Cardiac muscle cell (in vitro differentiated cells and primary cell): ENCODE data around the gene TM4SF20. TPM values are rescaled to one million over a fixed set of nuclear protein-coding genes. Genes with fewer than 3 reads are reported as not detected.

ENCODE experiments used
- DNase-seq, 2 donors: peaks; one replicate each; pipeline versions ENCODE4 v3.0.0 to v3.0.0-alpha.2; 2010 to 2017; ENCODE audit warnings: low read depth in 1 of 2, low spot score in 1 of 2
- H3K27ac ChIP-seq: fragments of 200-600 bp; sonication (generic); 2 replicates; pipeline ENCODE4 v1.5.1; 2016
- H3K27me3 ChIP-seq: fragments of 200-600 bp; sonication (generic); 2 replicates; pipeline ENCODE4 v1.6.0; 2016; ENCODE audit warnings: control low read depth
- H3K36me3 ChIP-seq: fragments of 200-600 bp; sonication (generic); 2 replicates; pipeline ENCODE4 v1.5.1; 2016; ENCODE audit warnings: control low read depth
- H3K4me1 ChIP-seq: fragments of 200-600 bp; sonication (generic); 2 replicates; pipeline ENCODE4 v1.8.1; 2017; ENCODE audit warnings: low read depth, mild to moderate bottlenecking, mixed run types
- H3K4me3 ChIP-seq: fragments of 200-600 bp; sonication (generic); 2 replicates; pipeline ENCODE4 v1.5.1; 2016; ENCODE audit warnings: mild to moderate bottlenecking
- H3K9me3 ChIP-seq: fragments of 200-600 bp; sonication (generic); 2 replicates; pipeline ENCODE4 v1.5.1; 2017; ENCODE audit warnings: low read depth, mild to moderate bottlenecking, control low read depth
- CTCF ChIP-seq: IDR thresholded peaks from 2 replicates; pipeline ENCODE4 v1.5.1; 2012; ENCODE audit warnings: low read depth, mild to moderate bottlenecking, low read length
- polyA plus RNA-seq: library from polyadenylated mRNA; unstranded; fragments of >200 nt; fragmentation: Nextera tagmentation; extraction: Ambion mirVana; gene quantifications from 2 replicates; pipeline ENCODE4 v1.2.1, GENCODE V29; 2016
- total RNA-seq: library from RNA; depleted of rRNA; stranded (reverse); fragments of >200 nt; gene quantifications from 2 replicates; pipeline ENCODE4 v1.2.3, GENCODE V29; 2016

TM4SF20 gene
- total and polyA plus RNA-seq, 2 experiments from 2014 or later = not detected

- no peaks in the 10 kb centered on the region for H3K36me3 ChIP-seq
- no peaks in the 10 kb centered on the region for H3K27me3 ChIP-seq
- no peaks in the 10 kb centered on the region for H3K9me3 ChIP-seq
- no peak for DNase-seq
- H3K4me3 ChIP-seq = no peak overlapping the region
- TF ChIP-seq CTCF = no peak
- no peak overlapping the region for H3K27ac ChIP-seq
- H3K4me1 ChIP-seq = no peaks in the 10 kb centered on the region
These were observed 18.5 kb upstream of the TM4SF20 start for GRCh38 chr2:227397562-227397961.

GRCh38 chr2:227395556-227395955, 16.4 kb upstream of the TM4SF20 start:
- Histone ChIP-seq H3K4me1 (no peaks in the 10 kb centered on the region), H3K9me3 (no peaks in the 10 kb centered on the region), H3K27ac (no peak overlapping the region), H3K4me3 (no peak overlapping the region), H3K27me3 (no peaks in the 10 kb centered on the region), H3K36me3 (no peaks in the 10 kb centered on the region)
- no peak for DNase-seq
- TF ChIP-seq CTCF = no peak

GRCh38 chr2:227394401-227394800, 15.3 kb upstream of the TM4SF20 start:
- H3K9me3 ChIP-seq = no peaks in the 10 kb centered on the region
- H3K27me3 ChIP-seq = no peaks in the 10 kb centered on the region
- TF ChIP-seq CTCF = no peak
- H3K36me3 ChIP-seq = no peaks in the 10 kb centered on the region
- H3K27ac ChIP-seq = no peak overlapping the region
- no peaks in the 10 kb centered on the region for H3K4me1 ChIP-seq
- no peak overlapping the region for H3K4me3 ChIP-seq
- no peak for DNase-seq

GRCh38 chr2:227390468-227391256, 11.6 kb upstream of the TM4SF20 start:
- no peak for TF ChIP-seq CTCF
- no peaks in the 10 kb centered on the region for H3K27me3 ChIP-seq
- H3K4me3 ChIP-seq = no peak overlapping the region
- no peaks in the 10 kb centered on the region for H3K4me1 ChIP-seq
- no peaks in the 10 kb centered on the region for H3K36me3 ChIP-seq
- H3K9me3 ChIP-seq = no peaks in the 10 kb centered on the region
- DNase-seq = no peak
- no peak overlapping the region for H3K27ac ChIP-seq

- TF ChIP-seq CTCF = no peak
- Histone ChIP-seq H3K4me3 (no peak overlapping the region), H3K4me1 (no peaks in the 10 kb centered on the region), H3K36me3 (no peaks in the 10 kb centered on the region), H3K27ac (no peak overlapping the region), H3K9me3 (no peaks in the 10 kb centered on the region), H3K27me3 (no peaks in the 10 kb centered on the region)
- no peak for DNase-seq
These were observed 10.6 kb upstream of the TM4SF20 start for GRCh38 chr2:227389661-227390060.
